DND-41 (cell line): ENCODE results near the gene LAMB1.

Experiments
- CTCF ChIP-seq: IDR thresholded peaks from 2 replicates; pipeline ENCODE4 v1.5.1; 2012; ENCODE audit warnings: borderline replicate concordance, low read length, moderate library complexity, mild to moderate bottlenecking; ENCODE audit not compliant: poor library complexity, severe bottlenecking; ENCODE audit errors: extremely low read depth
- EZH2 ChIP-seq: IDR thresholded peaks from 3 replicates; pipeline ENCODE4 v1.6.1; 2012; ENCODE audit warnings: borderline replicate concordance, low read depth, mild to moderate bottlenecking, moderate library complexity, low read length, inconsistent platforms; ENCODE audit not compliant: severe bottlenecking

- TF ChIP-seq CTCF: no peak
- no peak for TF ChIP-seq EZH2
These were observed 34.2 kb upstream of the LAMB1 start for GRCh38 chr7:108037140-108037539.
